CD4-positive, alpha-beta memory T cell (primary cell): ENCODE measurements around the gene FAM131C. TPM values are rescaled to one million over a fixed set of nuclear protein-coding genes. Genes with fewer than 3 reads are reported as not detected.

Source experiments
- CTCF ChIA-PET: fragments of 350-600 bp; sonication (Branson Sonifier 250); formaldehyde crosslinking; loops from one replicate; lab custom pipeline; 2021; ENCODE audit warnings: inconsistent platforms; ENCODE audit not compliant: partially characterized antibody; lab: Charles Lee
- POLR2A ChIA-PET: fragments of 350-600 bp; sonication (Branson Sonifier 250); formaldehyde crosslinking; loops from one replicate; lab custom pipeline; 2021; ENCODE audit not compliant: partially characterized antibody; lab: Charles Lee
- DNase-seq, 5 donors: peaks; one replicate each; pipeline versions ENCODE4 v3.0.0 to v3.0.0-alpha.2; 2020 to 2022; ENCODE audit warnings: mixed read lengths in 1 of 5
- H3K27ac ChIP-seq: one replicate; pipeline ENCODE4 v1.7.0; 2013; ENCODE audit warnings: low read depth, low read length
- H3K27me3 ChIP-seq: 2 replicates; pipeline ENCODE4 v1.7.0; 2013; ENCODE audit warnings: mild to moderate bottlenecking, low read length, moderate library complexity; ENCODE audit not compliant: insufficient read depth
- H3K36me3 ChIP-seq: 2 replicates; pipeline ENCODE4 v1.7.0; 2013; ENCODE audit warnings: mild to moderate bottlenecking, low read length, moderate library complexity; ENCODE audit not compliant: insufficient read depth
- H3K4me1 ChIP-seq: 2 replicates; pipeline ENCODE4 v1.7.0; 2013; ENCODE audit warnings: mild to moderate bottlenecking, low read length, moderate library complexity; ENCODE audit not compliant: insufficient read depth
- H3K4me3 ChIP-seq, 2 donors: one replicate each; pipeline ENCODE4 v1.7.0; 2013; ENCODE audit warnings: low read length in 2 of 2, mild to moderate bottlenecking in 1 of 2
- H3K9me3 ChIP-seq, 2 donors: one replicate each; pipeline ENCODE4 v1.7.0; 2013; ENCODE audit warnings: low read length in 2 of 2, control low read depth in 1 of 2; ENCODE audit not compliant: control insufficient read depth in 1 of 2
- H3K27ac Mint-ChIP-seq, 7 donors: one replicate each; pipeline ENCODE4 v1.8.0; 2020 to 2021; ENCODE audit warnings: mixed read lengths in 7 of 7, mild to moderate bottlenecking in 6 of 7, inconsistent platforms in 3 of 7, moderate library complexity in 3 of 7
- H3K27me3 Mint-ChIP-seq, 2 donors: one replicate each; pipeline ENCODE4 v1.8.0; 2020 to 2021; ENCODE audit warnings: mixed read lengths in 2 of 2
- H3K36me3 Mint-ChIP-seq, 2 donors: one replicate each; pipeline ENCODE4 v1.8.0; 2020 to 2021; ENCODE audit warnings: mixed read lengths in 2 of 2, inconsistent platforms in 1 of 2, mild to moderate bottlenecking in 1 of 2
- H3K4me1 Mint-ChIP-seq, 4 donors: one replicate each; pipeline ENCODE4 v1.8.0; 2020 to 2021; ENCODE audit warnings: mixed read lengths in 4 of 4, mild to moderate bottlenecking in 1 of 4
- H3K4me3 Mint-ChIP-seq, 8 donors: one replicate each; pipeline ENCODE4 v1.8.0; 2020 to 2021; ENCODE audit warnings: mixed read lengths in 8 of 8, mild to moderate bottlenecking in 7 of 8, moderate library complexity in 6 of 8, inconsistent platforms in 3 of 8
- H3K9me3 Mint-ChIP-seq, 8 donors: one replicate each; pipeline ENCODE4 v1.8.0; 2020 to 2021; ENCODE audit warnings: mixed read lengths in 8 of 8, mild to moderate bottlenecking in 5 of 8, inconsistent platforms in 3 of 8, moderate library complexity in 1 of 8
- intact Hi-C: fragments of 100-400 bp; cut with micrococcal nuclease; formaldehyde crosslinking; loops from one replicate; pipeline ENCODE4 v1.15.1; 2023
- polyA plus RNA-seq, 2 donors: library from polyadenylated mRNA; unstranded; fragments of 300-500 nt; fragmentation: Illumina TruSeq; gene quantifications; one replicate each; pipeline ENCODE4 v1.2.3, GENCODE V29; 2021
- total RNA-seq, 2 experiments: library from RNA; stranded (reverse); gene quantifications; one replicate each; pipeline ENCODE4 v1.2.3, GENCODE V29; 2021

Gene FAM131C
- total and polyA plus RNA-seq, 4 experiments from 2014 or later, result 0.11 TPM; not detected in 3

DNA sequence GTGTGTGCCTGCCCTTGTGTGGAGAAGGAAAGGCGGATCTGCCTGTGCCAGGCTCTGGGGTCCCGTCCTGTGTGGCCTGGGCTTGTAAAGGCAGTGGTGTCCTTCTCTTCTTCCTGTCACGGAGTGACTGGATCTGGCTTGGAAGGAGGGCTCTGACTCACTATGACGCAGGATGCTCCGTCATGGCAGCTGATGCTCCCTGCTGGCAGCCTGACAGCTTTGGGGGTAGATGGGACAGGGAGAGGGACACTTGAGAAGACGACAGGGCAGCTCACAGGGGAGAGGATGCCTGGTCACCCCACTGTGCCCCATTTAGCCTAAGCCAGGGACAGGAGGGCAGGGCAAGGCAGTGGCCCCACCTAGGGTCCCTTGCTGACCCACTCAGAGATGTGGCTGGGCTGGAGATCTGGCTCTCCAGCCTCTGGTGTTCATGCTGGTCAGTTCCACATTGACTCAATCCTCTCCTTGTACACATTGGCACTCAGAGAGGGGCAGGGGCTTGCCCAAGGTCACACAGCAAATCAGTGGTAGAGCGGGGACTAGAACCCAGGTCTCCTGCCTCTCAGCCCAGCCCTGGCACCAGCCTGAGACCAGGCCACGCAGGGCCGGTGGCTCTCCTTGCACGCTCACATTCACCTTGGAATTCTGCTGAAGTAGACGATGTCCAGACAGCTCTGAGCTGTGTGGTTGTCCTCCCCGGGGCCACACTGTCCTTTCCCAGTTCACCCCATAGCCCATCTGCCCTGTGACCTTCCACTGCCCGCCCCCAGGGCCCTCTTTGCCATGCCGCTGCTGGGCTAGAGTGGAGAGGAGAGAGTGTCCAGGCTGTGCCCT lies 2.8 kb upstream of the FAM131C start:
- H3K9me3 ChIP-seq, result no peaks in the 10 kb centered on the region
- POLR2A ChIA-PET, result no interaction called here
- no peaks in the 10 kb centered on the region for H3K9me3 Mint-ChIP-seq
- DNase-seq, result no peak
- H3K4me3 Mint-ChIP-seq, result no peak overlapping the region
- peaks cover 11 to 30% (median 19%) of the 10 kb centered on the region in 4 donors for H3K4me1 Mint-ChIP-seq
- H3K4me3 ChIP-seq, result no peak overlapping the region
- CTCF ChIA-PET, result interaction anchor here (1.9 to 13.2 kb wide), 3 partner anchors 80 to 168 kb away, joined by 4 to 387 read pairs (median 63); no protein-coding TSS in a partner anchor
- intact Hi-C loops, result no loop called here
- H3K27ac ChIP-seq, result no peak overlapping the region
- H3K27me3 Mint-ChIP-seq, result peaks cover 5 to 9% of the 10 kb centered on the region in 2 donors
- H3K36me3 ChIP-seq, result no peaks in the 10 kb centered on the region
- H3K36me3 Mint-ChIP-seq, result no peaks in the 10 kb centered on the region
- H3K27me3 ChIP-seq, result peaks cover 7% of the 10 kb centered on the region
- H3K4me1 ChIP-seq, result peaks cover 20% of the 10 kb centered on the region
- peak overlapping the region in 1 of 7 donors; percentile 9 for H3K27ac Mint-ChIP-seq

DNA sequence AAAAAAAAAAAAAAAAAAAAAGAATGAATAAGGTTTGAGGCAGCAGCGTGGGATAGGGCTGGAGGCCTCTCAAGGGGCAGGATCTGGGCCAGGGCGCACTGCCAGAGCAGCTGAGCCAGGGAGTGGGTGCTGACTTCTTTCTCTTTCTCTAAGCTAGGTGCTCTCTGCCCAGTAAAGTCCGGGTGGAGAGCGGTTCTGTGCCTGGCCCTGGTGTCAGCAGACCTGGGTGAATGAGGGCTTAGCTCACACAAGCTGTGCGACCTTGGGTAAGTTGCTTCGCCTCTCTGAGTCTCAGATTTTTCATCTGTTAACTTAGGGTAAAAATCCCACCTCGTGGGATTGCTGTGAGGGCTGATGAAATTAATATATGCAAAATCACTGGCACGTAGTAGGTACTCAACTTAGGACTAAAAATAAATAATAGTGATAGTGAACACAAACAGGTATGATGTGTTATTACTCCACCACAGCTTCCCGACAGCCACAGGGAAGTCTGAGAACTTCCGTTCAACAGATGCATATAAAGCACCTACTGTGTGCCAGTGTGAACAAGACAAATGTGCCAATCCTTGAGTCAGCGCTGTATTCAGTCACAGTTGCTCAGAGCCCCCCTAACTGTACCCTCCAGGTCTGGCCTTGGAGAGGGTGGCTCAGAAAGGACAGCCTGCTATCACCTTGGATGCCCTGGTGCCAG lies 2.0 kb upstream of the FAM131C start:
- Mint-ChIP-seq H3K9me3 (no peaks in the 10 kb centered on the region), H3K4me3 (peak overlapping the region in 2 of 8 donors; percentile 15 to 25), H3K36me3 (no peaks in the 10 kb centered on the region), H3K27me3 (peaks cover 5 to 9% of the 10 kb centered on the region in 2 donors), H3K4me1 (peaks cover 13 to 38% (median 24%) of the 10 kb centered on the region in 4 donors), H3K27ac (peak overlapping the region in 1 of 7 donors; percentile 9)
- H3K27me3 ChIP-seq, result peaks cover 7% of the 10 kb centered on the region
- DNase-seq, result no peak
- intact Hi-C loops, result no loop called here
- H3K4me3 ChIP-seq, result no peak overlapping the region
- H3K36me3 ChIP-seq, result no peaks in the 10 kb centered on the region
- no peak overlapping the region for H3K27ac ChIP-seq
- POLR2A ChIA-PET, result no interaction called here
- peaks cover 27% of the 10 kb centered on the region for H3K4me1 ChIP-seq
- H3K9me3 ChIP-seq, result no peaks in the 10 kb centered on the region
- CTCF ChIA-PET, result interaction anchor here (1.4 to 13.2 kb wide), 2 partner anchors 90 to 110 kb away, joined by 3 to 387 read pairs; no protein-coding TSS in a partner anchor

DNA sequence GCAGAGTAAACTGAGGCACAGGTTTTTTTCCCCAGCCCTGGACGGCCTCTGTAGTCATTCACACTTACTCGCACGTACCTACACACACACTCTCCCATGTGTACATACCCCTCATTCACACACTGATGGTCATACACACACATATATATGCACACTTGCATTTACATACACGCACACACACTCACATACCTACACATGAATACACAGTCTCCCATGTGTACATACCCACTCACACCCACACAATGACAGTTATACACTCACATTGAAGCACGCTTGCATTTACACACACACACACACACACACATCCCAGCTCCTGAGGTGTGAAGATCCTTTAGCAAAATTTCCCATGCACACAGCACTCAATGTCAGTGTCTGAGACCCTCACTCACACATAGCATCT lies 766 bp upstream of the FAM131C start:
- POLR2A ChIA-PET, result no interaction called here
- DNase-seq, result no peak
- no peak overlapping the region for H3K4me3 ChIP-seq
- no peaks in the 10 kb centered on the region for H3K36me3 ChIP-seq
- H3K36me3 Mint-ChIP-seq, result no peaks in the 10 kb centered on the region
- intact Hi-C loops, result no loop called here
- H3K27ac Mint-ChIP-seq, result peak overlapping the region in 1 of 7 donors; percentile 43
- no peak overlapping the region for H3K27ac ChIP-seq
- H3K9me3 Mint-ChIP-seq, result no peaks in the 10 kb centered on the region
- no peaks in the 10 kb centered on the region for H3K9me3 ChIP-seq
- H3K27me3 Mint-ChIP-seq, result peaks cover 5 to 9% of the 10 kb centered on the region in 2 donors
- peak overlapping the region; percentile 65 to 90 (median 72) for H3K4me3 Mint-ChIP-seq
- H3K4me1 Mint-ChIP-seq, result peaks cover 19 to 49% (median 31%) of the 10 kb centered on the region in 4 donors
- CTCF ChIA-PET, result interaction anchor here (1.0 to 13.2 kb wide), 3 partner anchors 20 to 111 kb away, joined by 3 to 387 read pairs (median 3); no protein-coding TSS in a partner anchor
- H3K27me3 ChIP-seq, result peaks cover 7% of the 10 kb centered on the region
- H3K4me1 ChIP-seq, result peaks cover 32% of the 10 kb centered on the region

DNA sequence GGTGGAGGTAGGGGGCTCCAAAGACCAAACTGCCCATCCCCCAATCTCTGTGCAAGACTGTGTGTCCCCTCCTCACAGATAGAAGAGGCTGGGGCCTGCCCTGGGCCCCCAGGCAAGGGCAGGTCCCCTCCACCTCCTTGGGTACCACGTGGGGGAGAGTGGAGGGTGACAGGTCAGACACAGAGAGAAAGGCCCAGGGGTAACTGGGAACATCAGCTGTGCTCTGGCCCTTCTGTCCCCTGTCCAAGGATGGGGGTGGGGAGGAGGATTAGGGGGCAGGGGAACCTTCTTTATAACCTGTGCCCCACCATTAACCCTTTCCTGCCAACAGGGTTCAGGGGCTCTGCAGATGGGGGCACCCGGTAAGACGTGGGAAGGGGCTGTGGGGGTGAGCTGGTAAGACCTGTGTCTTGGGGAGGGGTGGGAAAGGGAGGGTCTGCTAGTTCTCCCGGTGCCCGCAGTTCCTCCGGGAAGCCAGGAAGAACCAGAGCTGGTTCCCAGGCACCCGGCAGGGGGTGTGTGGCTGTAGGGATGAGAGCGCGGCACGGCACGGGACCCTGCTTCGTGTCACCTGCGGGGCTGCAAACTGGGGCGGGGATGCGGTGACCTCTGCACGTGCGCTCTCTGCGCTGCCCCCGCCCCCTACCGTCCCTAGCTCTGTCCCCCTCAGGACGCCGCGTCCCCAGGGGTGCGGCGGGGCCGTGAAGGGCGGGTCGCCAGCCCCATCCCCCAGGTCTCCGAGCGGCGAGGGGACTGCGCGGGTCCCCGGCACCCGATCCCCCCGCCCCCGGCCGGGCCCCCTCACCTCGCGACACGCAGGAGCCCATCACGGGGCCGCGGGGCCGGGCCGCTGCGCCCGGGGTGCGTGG lies 601 bp downstream of the FAM131C start:
- peaks cover 14 to 44% (median 27%) of the 10 kb centered on the region in 4 donors for H3K4me1 Mint-ChIP-seq
- Histone ChIP-seq H3K27ac (no peak overlapping the region), H3K36me3 (no peaks in the 10 kb centered on the region), H3K4me1 (peaks cover 27% of the 10 kb centered on the region), H3K9me3 (no peaks in the 10 kb centered on the region), H3K4me3 (peak overlapping the region in 1 of 2 donors; percentile 24), H3K27me3 (peaks cover 7% of the 10 kb centered on the region)
- CTCF ChIA-PET, result interaction anchor here (0.5 to 13.2 kb wide), 8 partner anchors 10 to 229 kb away, joined by 3 to 387 read pairs (median 4); partner anchors contain the start of gene CPLANE2
- intact Hi-C loops, result no loop called here
- peaks cover 5 to 11% of the 10 kb centered on the region in 2 donors for H3K27me3 Mint-ChIP-seq
- peak overlapping the region in 3 of 8 donors; percentile 17 to 63 (median 39) for H3K4me3 Mint-ChIP-seq
- no peaks in the 10 kb centered on the region for H3K9me3 Mint-ChIP-seq
- H3K36me3 Mint-ChIP-seq, result no peaks in the 10 kb centered on the region
- POLR2A ChIA-PET, result interaction anchor here (0.6 kb wide), 1 partner anchor 61 kb away, joined by 3 read pairs; no protein-coding TSS in a partner anchor
- DNase-seq, result no peak
- no peak overlapping the region for H3K27ac Mint-ChIP-seq

DNA sequence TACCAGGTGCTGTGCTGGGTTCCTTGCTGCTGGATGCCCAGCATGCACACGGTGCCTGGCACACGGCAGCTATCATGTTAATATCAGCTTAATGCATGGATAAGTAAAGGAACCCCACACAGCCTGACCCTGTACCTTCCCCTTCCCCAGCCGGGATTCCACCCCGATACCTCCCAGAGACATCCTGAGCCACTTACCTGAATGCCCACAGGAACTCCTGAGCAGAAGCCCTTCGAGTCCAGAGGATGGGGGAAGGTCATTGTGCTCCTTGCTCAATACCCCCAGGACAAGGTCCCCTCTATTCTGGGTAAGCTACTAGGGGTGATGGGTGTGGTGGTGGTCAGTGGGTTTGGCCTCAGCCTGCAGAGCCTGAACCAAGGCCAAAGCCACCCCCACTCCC lies 1.4 kb downstream of the FAM131C start:
- H3K4me1 ChIP-seq, result peaks cover 27% of the 10 kb centered on the region
- Mint-ChIP-seq H3K4me3 (peak overlapping the region in 5 of 8 donors; percentile 2 to 52 (median 38)), H3K27me3 (peaks cover 5 to 11% of the 10 kb centered on the region in 2 donors), H3K9me3 (peaks cover 0 to 2% (median 0%) of the 10 kb centered on the region in 8 donors), H3K27ac (no peak overlapping the region), H3K4me1 (peaks cover 14 to 39% (median 25%) of the 10 kb centered on the region in 4 donors), H3K36me3 (no peaks in the 10 kb centered on the region)
- ChIA-PET POLR2A (no interaction called here), CTCF (interaction anchor here (0.5 to 4.0 kb wide), 4 partner anchors 11 to 228 kb away, joined by 3 to 14 read pairs (median 4); no protein-coding TSS in a partner anchor)
- no peaks in the 10 kb centered on the region for H3K36me3 ChIP-seq
- intact Hi-C loops, result no loop called here
- H3K9me3 ChIP-seq, result no peaks in the 10 kb centered on the region
- H3K27ac ChIP-seq, result no peak overlapping the region
- peaks cover 7% of the 10 kb centered on the region for H3K27me3 ChIP-seq
- DNase-seq, result no peak
- no peak overlapping the region for H3K4me3 ChIP-seq

DNA sequence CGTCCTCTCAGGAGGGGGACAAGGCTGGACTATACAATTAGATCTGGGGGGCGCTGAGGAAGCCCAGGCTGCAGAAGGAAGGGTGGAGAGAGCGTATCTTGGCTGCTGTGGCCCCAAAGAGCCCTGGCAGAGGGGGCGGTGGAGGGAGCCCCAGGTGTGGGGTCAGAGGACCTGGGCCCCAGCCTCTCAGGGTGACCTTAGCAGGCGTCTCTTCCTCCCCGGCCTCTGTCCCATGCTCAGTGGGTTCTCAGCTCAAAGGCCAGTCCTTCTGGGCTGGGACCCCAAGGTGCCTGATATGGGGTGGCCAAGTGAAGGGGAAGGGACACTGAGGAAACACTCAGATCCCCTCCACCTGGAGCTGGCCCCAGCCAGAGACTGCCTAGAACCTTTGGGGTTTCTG lies 1.8 kb downstream of the FAM131C start:
- CTCF ChIA-PET, result interaction anchor here (4.0 kb wide), 1 partner anchor 11 kb away, joined by 14 read pairs; no protein-coding TSS in a partner anchor

More for the DNA sequence above, 1.8 kb downstream of the FAM131C start:
- Mint-ChIP-seq H3K4me1 (peaks cover 14 to 39% (median 25%) of the 10 kb centered on the region in 4 donors), H3K9me3 (peaks cover 0 to 2% (median 0%) of the 10 kb centered on the region in 8 donors), H3K27ac (peak overlapping the region in 1 of 7 donors; percentile 59), H3K27me3 (peaks cover 5 to 11% of the 10 kb centered on the region in 2 donors), H3K4me3 (peak overlapping the region in 2 of 8 donors; percentile 2 to 38), H3K36me3 (no peaks in the 10 kb centered on the region)
- Histone ChIP-seq H3K27ac (no peak overlapping the region), H3K4me3 (no peak overlapping the region), H3K9me3 (no peaks in the 10 kb centered on the region), H3K27me3 (peaks cover 7% of the 10 kb centered on the region), H3K4me1 (peaks cover 27% of the 10 kb centered on the region), H3K36me3 (no peaks in the 10 kb centered on the region)
- DNase-seq, result no peak
- intact Hi-C loops, result no loop called here
- POLR2A ChIA-PET, result no interaction called here
